HepG2 (cell line): Measurements from ENCODE around the gene TTLL8. TPM values are rescaled to one million over a fixed set of nuclear protein-coding genes. Genes with fewer than 3 reads are reported as not detected.

Experiments used
- ATAC-seq: fragments of 200-7000 bp; cut with Tn5 transposase; 3 replicates; pipeline ENCODE4 v1.9.1; 2020; ENCODE audit warnings: mild to moderate bottlenecking, moderate library complexity
- BruUV-seq: library from RNA; stranded (reverse); fragments of 400-500 nt; replicated peaks from 2 replicates; lab custom pipeline; 2021; lab: Mats Ljungman, UMichigan
- CTCF ChIA-PET: fragments of 300-600 bp; formaldehyde crosslinking; extraction: SDS; loops from one replicate; lab custom pipeline; 2021; ENCODE audit warnings: low total read pairs, inconsistent platforms, low intra/inter-chr PET ratio; lab: Yijun Ruan, JAX
- POLR2A ChIA-PET: fragments of 350-600 bp; sonication (Branson Sonifier 250); formaldehyde crosslinking; loops from one replicate; lab custom pipeline; 2020; ENCODE audit warnings: antibody characterized with exemption, inconsistent platforms; lab: Yijun Ruan, JAX
- DNase-seq: peaks from one replicate; pipeline ENCODE4 v3.0.0-alpha.2; 2015; ENCODE audit warnings: low spot score
- FAIRE-seq: peaks from 3 replicates; lab custom pipeline; 2011; peaks lifted over from hg19 to GRCh38; lab: Jason Lieb, UNC
- H2AFZ ChIP-seq: one replicate; pipeline ENCODE4 v1.6.1; 2011; ENCODE audit warnings: low read length, inconsistent platforms
- H3K27ac ChIP-seq: fragments of 300-600 bp; 3 replicates; pipeline ENCODE4 v1.8.0; 2011; ENCODE audit warnings: mixed run types, mild to moderate bottlenecking, mixed read lengths, low read length, inconsistent platforms; ENCODE audit not compliant: insufficient read depth; ENCODE audit errors: extremely low read length
- H3K27me3 ChIP-seq, 2 experiments: fragments of 200-600 bp in 1 of 2; 2 replicates in 1 of 2; 3 replicates in 1 of 2; pipeline versions ENCODE4 v1.6.0 to v1.8.0; 2011; ENCODE audit warnings: low read length in 2 of 2, mild to moderate bottlenecking in 2 of 2, moderate library complexity in 2 of 2, inconsistent platforms in 1 of 2; ENCODE audit not compliant: insufficient read depth in 2 of 2, control insufficient read depth in 1 of 2
- H3K36me3 ChIP-seq, 2 experiments: fragments of 200-600 bp in 1 of 2; replicated peaks in 1 of 2; 2 replicates in 1 of 2; 3 replicates in 1 of 2; pipeline versions ENCODE4 v1.5.1 to v1.8.0; 2011; ENCODE audit warnings: low read length in 2 of 2, inconsistent platforms in 1 of 2; ENCODE audit not compliant: insufficient read depth in 2 of 2, control insufficient read depth in 1 of 2
- H3K4me1 ChIP-seq: 2 replicates; pipeline ENCODE4 v1.5.1; 2012; ENCODE audit warnings: low read length, inconsistent platforms; ENCODE audit not compliant: insufficient read depth
- H3K4me2 ChIP-seq: 2 replicates; pipeline ENCODE4 v1.6.0; 2011; ENCODE audit warnings: low read depth, low read length, inconsistent platforms
- H3K4me3 ChIP-seq, 3 experiments: fragments of 200-600 bp in 1 of 3; sonication (generic), shearing (Covaris generic) in 1 of 3; replicated peaks in 1 of 3; 2 replicates each; pipeline ENCODE4 v1.5.1; 2011 to 2016; ENCODE audit warnings: low read length in 3 of 3, inconsistent platforms in 2 of 3, low read depth in 2 of 3, mild to moderate bottlenecking in 2 of 3, control low read depth in 1 of 3, mixed read lengths in 1 of 3; ENCODE audit not compliant: insufficient read depth in 1 of 3
- H3K79me2 ChIP-seq: one replicate; pipeline ENCODE4 v1.6.1; 2011; ENCODE audit warnings: low read length, inconsistent platforms; ENCODE audit not compliant: insufficient read depth
- H3K9ac ChIP-seq: 2 replicates; pipeline ENCODE4 v1.6.0; 2011; ENCODE audit warnings: mild to moderate bottlenecking, low read depth, low read length, inconsistent platforms; ENCODE audit not compliant: insufficient read depth
- H3K9me3 ChIP-seq: 2 replicates; pipeline ENCODE4 v1.5.1; 2012; ENCODE audit warnings: mild to moderate bottlenecking, low read length
- H4K20me1 ChIP-seq: 2 replicates; pipeline ENCODE4 v1.6.0; 2011; ENCODE audit warnings: inconsistent platforms, mild to moderate bottlenecking, low read length, moderate library complexity; ENCODE audit not compliant: insufficient read depth
- KLF12 ChIP-seq: sonication (generic); formaldehyde crosslinking; IDR thresholded peaks from 2 replicates; pipeline ENCODE4 v1.4.0; 2020; ENCODE audit warnings: missing genetic modification reagents, borderline replicate concordance
- PAF1 ChIP-seq: IDR thresholded peaks from 2 replicates; pipeline ENCODE4 v1.6.1; 2016; ENCODE audit warnings: missing genetic modification reagents, missing compliant biosample characterization
- ZNF557 ChIP-seq: sonication (generic); formaldehyde crosslinking; IDR thresholded peaks from 2 replicates; pipeline ENCODE4 v1.4.0; 2020; ENCODE audit warnings: missing genetic modification reagents
- WGBS: methylation state at CpG from one replicate; pipeline ENCODE4 v1.1.6; 2017; ENCODE audit warnings: low lambda C conversion rate; 5-methylcytosine and 5-hydroxymethylcytosine counted together
- in situ Hi-C: cut with HindIII; loops from 2 replicates; pipeline ENCODE4 v1.10.0; 2017; ENCODE audit warnings: low pct_unique_long_range_greater_than_20kb; ENCODE audit not compliant: extremely low pct_ligation_motif_present
- intact Hi-C: fragments of 100-400 bp; cut with micrococcal nuclease; formaldehyde crosslinking; loops from one replicate; pipeline ENCODE4 v1.10.0; 2022; ENCODE audit not compliant: unreplicated experiment
- polyA plus RNA-seq, 8 experiments: library from polyadenylated mRNA; depleted of rRNA in 3 of 8; stranded (reverse) in 7 of 8; unstranded in 1 of 8; fragments of >200 nt; fragmentation: Illumina TruSeq in 4 of 8; extraction: Trizol in 4 of 8; gene quantifications; 2 replicates each; pipeline versions ENCODE4 v1.2.1 to v1.2.3, GENCODE V29; 2011 to 2016; ENCODE audit warnings: low read depth in 4 of 8, missing spikeins in 1 of 8, mixed read lengths in 1 of 8; ENCODE audit not compliant: insufficient read depth in 1 of 8
- total RNA-seq, 5 experiments: library from RNA; depleted of rRNA; stranded (reverse); fragments of >200 nt; fragmentation: Illumina TruSeq; extraction: Trizol; gene quantifications; 2 replicates each; pipeline ENCODE4 v1.2.3, GENCODE V29; 2016; ENCODE audit warnings: low read depth in 1 of 5
- TF ChIP-seq, protein P1 (sequence below): sonication (generic); formaldehyde crosslinking; IDR thresholded peaks from 2 replicates; pipeline ENCODE4 v1.4.0; 2020; ENCODE audit warnings: missing genetic modification reagents
- TF ChIP-seq, protein P2 (sequence below): sonication (generic); formaldehyde crosslinking; IDR thresholded peaks from 2 replicates; pipeline ENCODE4 v1.8.1; 2023; ENCODE audit warnings: missing genetic modification reagents, mild to moderate bottlenecking, borderline replicate concordance

TTLL8 gene
- total and polyA plus RNA-seq, 2 of the 13 experiments (the other 11 are each of a cell fraction or from before 2014, with no cell fraction given), result not detected

DNA sequence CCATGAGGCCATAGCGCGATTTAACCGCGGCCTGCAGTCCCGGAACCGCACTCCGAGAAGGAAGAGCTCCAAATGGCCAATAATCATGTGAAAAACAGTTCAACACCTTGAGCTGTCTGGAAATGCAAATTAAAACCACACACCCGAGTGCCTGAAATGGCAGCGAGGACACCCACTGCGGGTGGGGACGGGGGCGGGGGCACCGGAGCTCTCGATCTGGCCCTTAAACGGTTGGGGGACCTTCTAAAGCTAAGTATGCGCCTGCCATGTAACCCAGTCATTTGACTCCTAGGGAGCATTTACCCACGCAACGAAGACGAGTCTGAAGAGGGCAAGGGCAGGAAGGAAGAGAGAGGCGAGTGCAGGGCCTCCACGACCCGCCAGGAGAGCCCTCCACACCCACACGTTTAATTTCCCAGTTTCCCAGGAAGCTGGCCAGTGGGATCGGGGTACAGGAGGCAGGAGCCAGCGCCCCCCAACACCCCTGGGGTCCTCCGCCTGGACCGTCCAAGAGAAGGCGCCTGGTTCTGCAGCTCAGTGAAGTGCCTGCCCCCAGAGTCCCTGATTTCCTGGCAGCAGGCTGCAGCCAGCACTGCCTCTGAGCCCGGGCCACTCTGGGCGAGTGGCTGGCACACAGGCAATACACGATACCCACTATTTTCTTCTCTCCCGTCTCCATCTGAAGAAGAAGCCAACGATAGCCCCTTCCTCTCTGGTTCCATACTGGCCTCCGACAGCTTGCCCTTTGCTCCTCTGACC is 1.7 kb downstream of the TTLL8 start:
- Histone ChIP-seq H3K4me3 (no peak overlapping the region), H3K27ac (no peak overlapping the region), H2AFZ (no peak overlapping the region), H3K36me3 (no peaks in the 10 kb centered on the region), H4K20me1 (no peaks in the 10 kb centered on the region), H3K79me2 (no peaks in the 10 kb centered on the region), H3K9ac (no peak overlapping the region), H3K27me3 (peaks cover 6 to 19% of the 10 kb centered on the region in 2 experiments; a peak in 4 of 5 replicates), H3K4me1 (peaks cover 7% of the 10 kb centered on the region; the same call in 1 of the 2 replicates), H3K9me3 (no peaks in the 10 kb centered on the region), H3K4me2 (no peak overlapping the region)
- no peak for TF ChIP-seq PAF1 (CRISPR knock-in tag)
- TF ChIP-seq ZNF557 (CRISPR knock-in tag), result no peak
- no peak for TF ChIP-seq KLF12
- TF ChIP-seq, protein P1, sequence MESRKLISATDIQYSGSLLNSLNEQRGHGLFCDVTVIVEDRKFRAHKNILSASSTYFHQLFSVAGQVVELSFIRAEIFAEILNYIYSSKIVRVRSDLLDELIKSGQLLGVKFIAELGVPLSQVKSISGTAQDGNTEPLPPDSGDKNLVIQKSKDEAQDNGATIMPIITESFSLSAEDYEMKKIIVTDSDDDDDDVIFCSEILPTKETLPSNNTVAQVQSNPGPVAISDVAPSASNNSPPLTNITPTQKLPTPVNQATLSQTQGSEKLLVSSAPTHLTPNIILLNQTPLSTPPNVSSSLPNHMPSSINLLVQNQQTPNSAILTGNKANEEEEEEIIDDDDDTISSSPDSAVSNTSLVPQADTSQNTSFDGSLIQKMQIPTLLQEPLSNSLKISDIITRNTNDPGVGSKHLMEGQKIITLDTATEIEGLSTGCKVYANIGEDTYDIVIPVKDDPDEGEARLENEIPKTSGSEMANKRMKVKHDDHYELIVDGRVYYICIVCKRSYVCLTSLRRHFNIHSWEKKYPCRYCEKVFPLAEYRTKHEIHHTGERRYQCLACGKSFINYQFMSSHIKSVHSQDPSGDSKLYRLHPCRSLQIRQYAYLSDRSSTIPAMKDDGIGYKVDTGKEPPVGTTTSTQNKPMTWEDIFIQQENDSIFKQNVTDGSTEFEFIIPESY (CRISPR knock-in tag), result 0 out of 2 replicates have a peak, but pooled peaks have one; percentile 11
- ChIA-PET POLR2A (no interaction called here), CTCF (no interaction called here)
- no peak for DNase-seq
- ATAC-seq, result no peak
- BruUV-seq, result no TSS peak
- in situ Hi-C loops (no loop called here), intact Hi-C loops (no loop called here)
- 59% methylated on average over 28 of the region's 34 CpGs for WGBS
- FAIRE-seq, result no peak

DNA sequence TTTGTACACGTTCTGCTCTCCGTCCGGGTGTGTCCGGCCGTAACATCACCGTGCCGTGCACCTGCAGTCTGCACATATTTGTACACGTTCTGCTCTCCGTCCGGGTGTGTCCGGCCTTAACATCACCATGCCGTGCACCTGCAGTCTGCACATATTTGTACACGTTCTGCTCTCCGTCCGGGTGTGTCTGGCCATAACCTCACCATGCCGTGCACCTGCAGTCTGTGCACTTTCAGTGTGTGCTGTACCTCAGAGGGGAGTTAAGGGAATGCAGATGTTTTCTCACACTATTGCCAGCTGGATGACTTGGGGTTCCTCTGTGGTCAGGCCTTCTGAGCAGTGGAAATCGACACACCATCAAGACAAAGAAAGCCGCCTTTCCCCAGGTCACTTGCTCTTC is 4.2 kb downstream of the TTLL8 start:
- FAIRE-seq, result no peak
- in situ Hi-C loops, result no loop called here
- POLR2A ChIA-PET, result no interaction called here

More for the DNA sequence above, 4.2 kb downstream of the TTLL8 start:
- TF ChIP-seq, protein P2, sequence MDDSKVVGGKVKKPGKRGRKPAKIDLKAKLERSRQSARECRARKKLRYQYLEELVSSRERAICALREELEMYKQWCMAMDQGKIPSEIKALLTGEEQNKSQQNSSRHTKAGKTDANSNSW (CRISPR knock-in tag), result no peak
- BruUV-seq, result no TSS peak
- Histone ChIP-seq H3K79me2 (no peaks in the 10 kb centered on the region), H3K4me2 (no peak overlapping the region), H4K20me1 (no peaks in the 10 kb centered on the region), H2AFZ (no peak overlapping the region), H3K27me3 (peaks cover 2 to 10% of the 10 kb centered on the region in 2 experiments; a peak in 4 of 5 replicates), H3K27ac (no peak overlapping the region), H3K9ac (no peak overlapping the region), H3K36me3 (no peaks in the 10 kb centered on the region), H3K4me1 (peaks cover 7% of the 10 kb centered on the region; the same call in 1 of the 2 replicates), H3K9me3 (no peaks in the 10 kb centered on the region), H3K4me3 (no peak overlapping the region)
- WGBS, result 70% methylated on average over 15 of the region's 18 CpGs
- intact Hi-C loops, result no loop called here
- CTCF ChIA-PET, result no interaction called here
- ATAC-seq (no peak), DNase-seq (no peak)
